HL-60 (cell line): Measurements from ENCODE around the gene FHIT.

Source experiments
- POLR2AphosphoS5 ChIP-seq: IDR thresholded peaks from 2 replicates; pipeline ENCODE4 v1.6.1; 2012; ENCODE audit warnings: low read depth
- REST ChIP-seq: IDR thresholded peaks from 2 replicates; pipeline ENCODE4 v1.6.1; 2012; ENCODE audit warnings: low read depth; ENCODE audit not compliant: insufficient replicate concordance

DNA sequence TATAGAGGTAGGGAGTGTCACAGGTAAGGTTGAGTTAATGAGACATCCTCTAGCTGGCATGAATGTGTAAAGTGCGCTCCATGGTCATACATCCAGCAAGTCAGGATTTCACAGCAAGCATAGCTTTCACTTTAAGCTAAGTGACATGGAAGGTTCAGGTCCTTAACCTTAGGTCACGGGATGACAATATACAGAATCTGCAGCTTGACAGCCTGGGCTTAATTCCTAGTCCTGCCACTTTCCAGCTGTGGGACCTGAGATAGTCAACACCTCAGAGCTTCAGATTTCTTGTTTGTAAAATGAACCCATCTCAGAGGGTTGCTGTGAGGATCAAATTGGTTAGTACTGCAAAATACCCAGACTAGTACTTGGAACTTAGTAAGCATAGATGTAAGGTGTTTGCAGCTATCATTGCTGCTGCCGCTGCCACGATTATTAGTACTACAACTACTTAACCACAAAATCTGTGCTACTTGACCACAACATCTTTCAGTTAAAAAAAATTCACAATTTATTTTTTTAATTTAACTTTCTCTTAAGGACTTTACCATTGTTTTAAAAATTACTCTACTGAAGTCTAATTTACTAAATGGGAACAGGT is 1311.3 kb downstream of the FHIT start:
- TF ChIP-seq POLR2AphosphoS5 (no peak), REST (no peak)
